ENCODE results near the gene ABCG4.
A peak's percentile ranks its signal among the peaks of the same experiment; 100 is the strongest.

GRCh38 chr11:119101759-119102423, 47.0 kb upstream of the ABCG4 start, which contains the start of gene DPAGT1:
- TF ChIP-seq POLR2A (IDR thresholded peaks at IDR 0.05; ENCODE audit: low read length) (peak; percentile 52), GATA1 (IDR thresholded peaks at IDR 0.05; ENCODE audit: low read depth, low read length) (no peak)
